Fibroblast of villous mesenchyme (primary cell): ENCODE results near the gene GPR32. TPM values are rescaled to one million over a fixed set of nuclear protein-coding genes. Genes with fewer than 3 reads are reported as not detected.

Experiments used
- DNase-seq: peaks from one replicate; pipeline ENCODE4 v3.0.0-alpha.2; 2010; ENCODE audit warnings: low read depth
- H3K4me3 ChIP-seq: 2 replicates; pipeline ENCODE4 v1.5.1; 2011; ENCODE audit warnings: low read depth, mild to moderate bottlenecking, low read length
- CTCF ChIP-seq: IDR thresholded peaks from 2 replicates; pipeline ENCODE4 v1.5.1; 2012; ENCODE audit warnings: low read depth, mild to moderate bottlenecking, low read length; ENCODE audit not compliant: insufficient read depth
- small RNA-seq: library from RNA; depleted of rRNA; stranded (forward); fragments of <200 nt; gene quantifications from one replicate; pipeline ENCODE3, GENCODE V24; 2012
- total RNA-seq: library from RNA; depleted of rRNA; stranded (reverse); fragments of >200 nt; gene quantifications from 2 replicates; pipeline ENCODE4 v1.2.3, GENCODE V29; 2012

Gene GPR32
- total RNA-seq, 1 donor, result not detected

- no peak overlapping the region for H3K4me3 ChIP-seq
- no peak for TF ChIP-seq CTCF
- DNase-seq, result no peak
These were observed 50.4 kb downstream of the GPR32 start for GRCh38 chr19:50820549-50821247.

- no peak for TF ChIP-seq CTCF
- no peak for DNase-seq
- H3K4me3 ChIP-seq, result no peak overlapping the region
These were observed 51.0 kb downstream of the GPR32 start for GRCh38 chr19:50821248-50821612.

Small RNA genes lying within 50 kb of the gene (small RNA-seq; reads per million reads assigned to genes)
- gene SNORD88A (95.0 reads per million, percentile 97 among the genes with 10 or more reads in this experiment), gene SNORD88B (not detected), gene SNORD88C (not detected)

Other genes with a start within 250 kb of the GPR32 start
- gene LRRC4B, start 202.0 kb upstream of the GPR32 start, total RNA-seq, result under 0.01 TPM in 1 of 2 replicates, not detected in the other
- under 0.01 TPM in 1 of 2 replicates, not detected in the other for gene SYT3, start 130.6 kb upstream of the GPR32 start, total RNA-seq
- 0.97 TPM in 1 of 2 replicates, not detected in the other for gene C19orf81, start 121.0 kb upstream of the GPR32 start, total RNA-seq
- gene SHANK1, start 50.7 kb upstream of the GPR32 start, total RNA-seq, result 7.4 and 7.8 TPM in 2 replicates
- gene CLEC11A, start 47.1 kb upstream of the GPR32 start, total RNA-seq, result 18.6 and 25.4 TPM in 2 replicates
- gene ACP4, start 20.0 kb downstream of the GPR32 start, total RNA-seq, result not detected in 2 replicates
- not detected in 2 replicates for gene KLK1, start 53.3 kb downstream of the GPR32 start, total RNA-seq
- not detected in 2 replicates for gene KLK15, start 63.1 kb downstream of the GPR32 start, total RNA-seq
- gene KLK3, start 84.5 kb downstream of the GPR32 start, total RNA-seq, result not detected in 2 replicates
- gene KLK2, start 103.0 kb downstream of the GPR32 start, total RNA-seq, result not detected in 2 replicates
- not detected in 2 replicates for gene KLK4, start 140.9 kb downstream of the GPR32 start, total RNA-seq
- not detected in 2 replicates for gene KLK5, start 182.6 kb downstream of the GPR32 start, total RNA-seq
- gene KLK6, start 199.1 kb downstream of the GPR32 start, total RNA-seq, result not detected in 2 replicates
- not detected in 2 replicates for gene KLK7, start 213.5 kb downstream of the GPR32 start, total RNA-seq
- gene KLK8, start 231.1 kb downstream of the GPR32 start, total RNA-seq, result not detected in 2 replicates
- not detected in 2 replicates for gene KLK10, start 249.2 kb downstream of the GPR32 start, total RNA-seq